ENCODE results near the gene PODN.
A peak's percentile ranks its signal among the peaks of the same experiment; 100 is the strongest.

The PODN gene

GRCh38 chr1:53082826-53083455 lies 20.9 kb downstream of the PODN start:
- Histone ChIP-seq H3K4me2 (ENCODE audit: low read length, poor library complexity, severe bottlenecking) (no peak overlapping the region), H3K23ac (ENCODE audit: low read length in 2 of 2) (no peak overlapping the region), H2BK15ac (ENCODE audit: low read depth, poor library complexity, severe bottlenecking) (no peak overlapping the region), H3K18ac (ENCODE audit: low read depth in 1 of 2, low read length in 2 of 2) (peak overlapping the region in 1 of 2 experiments; percentile 37), H2AK5ac (ENCODE audit: low read length, severe bottlenecking) (no peak overlapping the region), H2BK120ac (ENCODE audit: low read depth, low read length) (no peak overlapping the region), H3K27ac (ENCODE audit: low read length, poor library complexity, severe bottlenecking) (no peak overlapping the region), H3K9me3 (ENCODE audit: control insufficient read depth, low read length) (no peaks in the 10 kb centered on the region), H3K27me3 (ENCODE audit: control insufficient read depth in 1 of 2, insufficient read depth in 1 of 2, low read length in 2 of 2) (no peaks in the 10 kb centered on the region), H3K79me1 (replicated peaks; ENCODE audit: low read length, poor library complexity, severe bottlenecking) (no peaks in the 10 kb centered on the region), H4K91ac (ENCODE audit: low read length) (no peak overlapping the region), H2BK12ac (ENCODE audit: low read length in 2 of 2) (no peak overlapping the region), H3K14ac (ENCODE audit: low read length in 2 of 2) (no peak overlapping the region), H3K36me3 (ENCODE audit: control insufficient read depth in 1 of 2, insufficient read depth in 2 of 2, low read depth in 1 of 2, low read length in 2 of 2) (peaks cover 2 to 88% of the 10 kb centered on the region in 2 experiments), H2BK5ac (ENCODE audit: low read depth, low read length, poor library complexity, severe bottlenecking) (no peak overlapping the region), H3K4me1 (ENCODE audit: control insufficient read depth, insufficient read depth, low read depth, low read length) (peaks cover 17% of the 10 kb centered on the region), H3K4ac (ENCODE audit: low read depth in 1 of 2, low read length in 2 of 2) (no peak overlapping the region), H2AFZ (ENCODE audit: low read depth, low read length) (no peak overlapping the region), H3K4me3 (ENCODE audit: insufficient read depth in 1 of 2, low read depth in 1 of 2, low read length in 2 of 2) (no peak overlapping the region), H3K9ac (ENCODE audit: low read length) (no peak overlapping the region), H4K8ac (ENCODE audit: low read length) (no peak overlapping the region)
- DNase-seq: no peak
- WGBS: 84% methylated on average over 13 of the region's 13 CpGs

GRCh38 chr1:53083636-53084588 lies 21.9 kb downstream of the PODN start:
- peaks cover 21% of the 10 kb centered on the region for H3K4me1 ChIP-seq (ENCODE audit: control insufficient read depth, insufficient read depth, low read depth, low read length)
- H2BK120ac ChIP-seq (ENCODE audit: low read depth, low read length): no peak overlapping the region
- H4K91ac ChIP-seq (ENCODE audit: low read length): peak overlapping the region; percentile 40
- no peak overlapping the region for H2BK12ac ChIP-seq (ENCODE audit: low read length in 2 of 2)
- DNase-seq: no peak
- 91% methylated on average over 17 of the region's 17 CpGs for WGBS
- no peak overlapping the region for H3K9ac ChIP-seq (ENCODE audit: low read length)
- peak overlapping the region in 1 of 2 experiments; percentile 27 for H3K4ac ChIP-seq (ENCODE audit: low read depth in 1 of 2, low read length in 2 of 2)
- H3K9me3 ChIP-seq (ENCODE audit: control insufficient read depth, low read length): no peaks in the 10 kb centered on the region
- H3K27ac ChIP-seq (ENCODE audit: low read length, poor library complexity, severe bottlenecking): no peak overlapping the region
- peak overlapping the region; percentile 40 for H2BK15ac ChIP-seq (ENCODE audit: low read depth, poor library complexity, severe bottlenecking)
- peaks cover 3 to 87% of the 10 kb centered on the region in 2 experiments for H3K36me3 ChIP-seq (ENCODE audit: control insufficient read depth in 1 of 2, insufficient read depth in 2 of 2, low read depth in 1 of 2, low read length in 2 of 2)
- H2BK5ac ChIP-seq (ENCODE audit: low read depth, low read length, poor library complexity, severe bottlenecking): no peak overlapping the region
- peak overlapping the region in 1 of 2 experiments; percentile 55 for H3K14ac ChIP-seq (ENCODE audit: low read length in 2 of 2)
- H3K18ac ChIP-seq (ENCODE audit: low read depth in 1 of 2, low read length in 2 of 2): peak overlapping the region in 1 of 2 experiments; percentile 58
- H3K79me1 ChIP-seq (replicated peaks; ENCODE audit: low read length, poor library complexity, severe bottlenecking): no peaks in the 10 kb centered on the region
- no peaks in the 10 kb centered on the region for H3K27me3 ChIP-seq (ENCODE audit: control insufficient read depth in 1 of 2, insufficient read depth in 1 of 2, low read length in 2 of 2)
- H3K23ac ChIP-seq (ENCODE audit: low read length in 2 of 2): no peak overlapping the region
- no peak overlapping the region for H3K4me2 ChIP-seq (ENCODE audit: low read length, poor library complexity, severe bottlenecking)
- no peak overlapping the region for H3K4me3 ChIP-seq (ENCODE audit: insufficient read depth in 1 of 2, low read depth in 1 of 2, low read length in 2 of 2)
- no peak overlapping the region for H2AK5ac ChIP-seq (ENCODE audit: low read length, severe bottlenecking)
- no peak overlapping the region for H2AFZ ChIP-seq (ENCODE audit: low read depth, low read length)
- no peak overlapping the region for H4K8ac ChIP-seq (ENCODE audit: low read length)

DNA sequence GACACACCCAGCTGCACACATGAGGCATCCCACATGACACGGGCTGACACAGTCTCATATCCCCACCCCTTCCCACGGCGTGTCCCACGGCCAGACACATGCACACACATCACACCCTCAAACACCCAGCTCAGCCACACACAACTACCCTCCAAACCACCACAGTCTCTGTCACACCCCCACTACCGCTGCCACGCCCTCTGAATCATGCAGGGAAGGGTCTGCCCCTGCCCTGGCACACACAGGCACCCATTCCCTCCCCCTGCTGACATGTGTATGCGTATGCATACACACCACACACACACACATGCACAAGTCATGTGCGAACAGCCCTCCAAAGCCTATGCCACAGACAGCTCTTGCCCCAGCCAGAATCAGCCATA lies 22.6 kb downstream of the PODN start:
- DNase-seq: no peak
- H3K4me2 ChIP-seq (ENCODE audit: low read length, poor library complexity, severe bottlenecking): no peak overlapping the region
- H2BK5ac ChIP-seq (ENCODE audit: low read depth, low read length, poor library complexity, severe bottlenecking): no peak overlapping the region
- H2BK120ac ChIP-seq (ENCODE audit: low read depth, low read length): no peak overlapping the region
- H3K23ac ChIP-seq (ENCODE audit: low read length in 2 of 2): peak overlapping the region in 1 of 2 experiments; percentile 62
- H4K8ac ChIP-seq (ENCODE audit: low read length): no peak overlapping the region
- H4K91ac ChIP-seq (ENCODE audit: low read length): peak overlapping the region; percentile 40
- H3K4me3 ChIP-seq (ENCODE audit: insufficient read depth in 1 of 2, low read depth in 1 of 2, low read length in 2 of 2): no peak overlapping the region
- peak overlapping the region in 1 of 2 experiments; percentile 22 for H2BK12ac ChIP-seq (ENCODE audit: low read length in 2 of 2)
- no peak overlapping the region for H2AFZ ChIP-seq (ENCODE audit: low read depth, low read length)
- H3K79me1 ChIP-seq (replicated peaks; ENCODE audit: low read length, poor library complexity, severe bottlenecking): no peaks in the 10 kb centered on the region
- WGBS: 91% methylated on average over 8 of the region's 8 CpGs
- peaks cover 3 to 81% of the 10 kb centered on the region in 2 experiments for H3K36me3 ChIP-seq (ENCODE audit: control insufficient read depth in 1 of 2, insufficient read depth in 2 of 2, low read depth in 1 of 2, low read length in 2 of 2)
- no peak overlapping the region for H3K27ac ChIP-seq (ENCODE audit: low read length, poor library complexity, severe bottlenecking)
- H3K14ac ChIP-seq (ENCODE audit: low read length in 2 of 2): peak overlapping the region in 1 of 2 experiments; percentile 55
- H3K18ac ChIP-seq (ENCODE audit: low read depth in 1 of 2, low read length in 2 of 2): peak overlapping the region in 1 of 2 experiments; percentile 58
- H3K9me3 ChIP-seq (ENCODE audit: control insufficient read depth, low read length): no peaks in the 10 kb centered on the region
- H3K4me1 ChIP-seq (ENCODE audit: control insufficient read depth, insufficient read depth, low read depth, low read length): peaks cover 23% of the 10 kb centered on the region
- no peak overlapping the region for H2AK5ac ChIP-seq (ENCODE audit: low read length, severe bottlenecking)
- H3K4ac ChIP-seq (ENCODE audit: low read depth in 1 of 2, low read length in 2 of 2): peak overlapping the region in 1 of 2 experiments; percentile 27
- peak overlapping the region; percentile 26 for H2BK15ac ChIP-seq (ENCODE audit: low read depth, poor library complexity, severe bottlenecking)
- no peak overlapping the region for H3K9ac ChIP-seq (ENCODE audit: low read length)
- H3K27me3 ChIP-seq (ENCODE audit: control insufficient read depth in 1 of 2, insufficient read depth in 1 of 2, low read length in 2 of 2): no peaks in the 10 kb centered on the region

GRCh38 chr1:53085405-53085804 lies 23.4 kb downstream of the PODN start:
- WGBS: 96% methylated on average over 8 of the region's 8 CpGs
- peaks cover 25% of the 10 kb centered on the region for H3K4me1 ChIP-seq (ENCODE audit: control insufficient read depth, insufficient read depth, low read depth, low read length)

More at GRCh38 chr1:53085405-53085804, 23.4 kb downstream of the PODN start:
- no peak overlapping the region for H3K27ac ChIP-seq (ENCODE audit: low read length, poor library complexity, severe bottlenecking)
- H2AK5ac ChIP-seq (ENCODE audit: low read length, severe bottlenecking): no peak overlapping the region
- H4K91ac ChIP-seq (ENCODE audit: low read length): no peak overlapping the region
- H3K23ac ChIP-seq (ENCODE audit: low read length in 2 of 2): no peak overlapping the region
- no peak overlapping the region for H2BK120ac ChIP-seq (ENCODE audit: low read depth, low read length)
- no peak overlapping the region for H2BK5ac ChIP-seq (ENCODE audit: low read depth, low read length, poor library complexity, severe bottlenecking)
- no peak overlapping the region for H3K9ac ChIP-seq (ENCODE audit: low read length)
- no peak overlapping the region for H3K4me2 ChIP-seq (ENCODE audit: low read length, poor library complexity, severe bottlenecking)
- H3K79me1 ChIP-seq (replicated peaks; ENCODE audit: low read length, poor library complexity, severe bottlenecking): no peaks in the 10 kb centered on the region
- no peaks in the 10 kb centered on the region for H3K9me3 ChIP-seq (ENCODE audit: control insufficient read depth, low read length)
- no peak overlapping the region for H2AFZ ChIP-seq (ENCODE audit: low read depth, low read length)
- no peak overlapping the region for H3K18ac ChIP-seq (ENCODE audit: low read depth in 1 of 2, low read length in 2 of 2)
- H3K36me3 ChIP-seq (ENCODE audit: control insufficient read depth in 1 of 2, insufficient read depth in 2 of 2, low read depth in 1 of 2, low read length in 2 of 2): peaks cover 3 to 75% of the 10 kb centered on the region in 2 experiments
- H3K27me3 ChIP-seq (ENCODE audit: control insufficient read depth in 1 of 2, insufficient read depth in 1 of 2, low read length in 2 of 2): no peaks in the 10 kb centered on the region
- no peak overlapping the region for H2BK12ac ChIP-seq (ENCODE audit: low read length in 2 of 2)
- H2BK15ac ChIP-seq (ENCODE audit: low read depth, poor library complexity, severe bottlenecking): no peak overlapping the region
- H3K4me3 ChIP-seq (ENCODE audit: insufficient read depth in 1 of 2, low read depth in 1 of 2, low read length in 2 of 2): no peak overlapping the region
- no peak overlapping the region for H4K8ac ChIP-seq (ENCODE audit: low read length)
- no peak overlapping the region for H3K4ac ChIP-seq (ENCODE audit: low read depth in 1 of 2, low read length in 2 of 2)
- no peak overlapping the region for H3K14ac ChIP-seq (ENCODE audit: low read length in 2 of 2)
- DNase-seq: no peak

All from mesenchymal stem cell (in vitro differentiated cells and primary cell).